HFFc6 (cell line): ENCODE data around the gene TMEM51. TPM values are rescaled to one million over a fixed set of nuclear protein-coding genes. Genes with fewer than 3 reads are reported as not detected.

Experiments used
- DNase-seq: peaks from one replicate; pipeline ENCODE4 v3.0.0-alpha.2; 2018
- H3K27ac Mint-ChIP-seq: 2 replicates; pipeline ENCODE4 v1.8.0; 2020; ENCODE audit warnings: mild to moderate bottlenecking, mixed read lengths
- H3K27me3 Mint-ChIP-seq: 2 replicates; pipeline ENCODE4 v1.8.0; 2021; ENCODE audit warnings: mild to moderate bottlenecking, moderate library complexity, mixed read lengths; ENCODE audit not compliant: insufficient read depth
- H3K36me3 Mint-ChIP-seq: 2 replicates; pipeline ENCODE4 v1.8.0; 2021; ENCODE audit warnings: low read depth, mixed read lengths
- H3K4me1 Mint-ChIP-seq: 2 replicates; pipeline ENCODE4 v1.8.0; 2020; ENCODE audit warnings: low read depth, mixed read lengths
- H3K4me3 Mint-ChIP-seq: 2 replicates; pipeline ENCODE4 v1.8.0; 2020; ENCODE audit warnings: mild to moderate bottlenecking, moderate library complexity, mixed read lengths
- H3K9me3 Mint-ChIP-seq: 2 replicates; pipeline ENCODE4 v1.8.0; 2020; ENCODE audit warnings: mild to moderate bottlenecking, mixed read lengths
- total RNA-seq, 6 experiments: library from RNA; stranded (reverse); fragmentation: NEBNext Ultra II Directional; extraction: Animal tissue kit (Norgen Biotek cat#: 25700); gene quantifications; 2 replicates in 1 of 6; 3 replicates in 5 of 6; pipeline ENCODE4 v1.2.3, GENCODE V29; 2021
- TF ChIP-seq, protein P1 (sequence below): fragments of 200-600 bp; sonication (generic); IDR thresholded peaks from 2 replicates; pipeline ENCODE4 v1.5.0; 2021; ENCODE audit warnings: antibody characterized with exemption, mild to moderate bottlenecking

The TMEM51 gene
- total RNA-seq, 6 experiments from 2014 or later: 4.8 to 6.8 (median 6.6) TPM

DNA sequence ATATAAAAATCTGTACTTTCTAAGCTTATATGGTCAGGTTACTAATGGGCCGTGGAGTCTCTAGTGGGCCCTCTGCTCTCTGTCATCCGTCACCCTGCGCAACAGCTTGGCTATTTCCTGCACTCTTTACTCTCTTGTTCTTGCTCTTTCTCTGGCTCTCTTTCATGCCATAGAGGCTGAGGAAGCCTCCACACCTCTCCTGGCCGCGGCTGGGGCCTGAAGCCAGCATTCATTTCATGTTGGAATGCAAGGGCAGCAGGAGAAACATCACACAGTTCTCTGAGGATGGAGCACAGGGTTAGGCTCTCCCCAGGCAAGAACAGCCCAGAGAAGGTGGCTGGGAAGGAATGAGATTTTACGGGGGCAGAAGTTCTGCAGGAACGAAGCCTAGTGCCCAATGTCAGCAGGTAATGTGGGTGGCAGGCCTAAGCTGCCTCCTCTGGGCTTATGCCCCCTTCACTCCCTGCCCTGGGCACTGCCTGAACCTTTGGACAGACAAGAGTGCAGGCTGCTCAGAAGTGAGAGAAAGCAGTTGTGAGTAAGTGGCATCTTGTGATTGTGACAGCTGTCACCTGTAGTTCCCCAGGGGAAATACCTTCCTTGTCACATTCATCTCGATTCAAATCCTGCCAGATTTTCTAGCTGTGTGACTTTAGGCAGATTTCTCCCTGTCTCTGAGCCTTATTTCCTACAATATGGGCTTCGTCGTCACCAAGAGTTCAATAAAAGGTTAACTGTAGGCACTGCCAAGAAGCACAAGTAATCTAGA, 89.9 kb downstream of the TMEM51 start:
- no peak overlapping the region for H3K27ac Mint-ChIP-seq
- H3K27me3 Mint-ChIP-seq: peaks cover 46% of the 10 kb centered on the region
- peaks cover 32% of the 10 kb centered on the region for H3K4me1 Mint-ChIP-seq
- H3K36me3 Mint-ChIP-seq: no peaks in the 10 kb centered on the region
- H3K4me3 Mint-ChIP-seq: no peak overlapping the region
- H3K9me3 Mint-ChIP-seq: no peaks in the 10 kb centered on the region
- DNase-seq: no peak
- TF ChIP-seq, protein P1, sequence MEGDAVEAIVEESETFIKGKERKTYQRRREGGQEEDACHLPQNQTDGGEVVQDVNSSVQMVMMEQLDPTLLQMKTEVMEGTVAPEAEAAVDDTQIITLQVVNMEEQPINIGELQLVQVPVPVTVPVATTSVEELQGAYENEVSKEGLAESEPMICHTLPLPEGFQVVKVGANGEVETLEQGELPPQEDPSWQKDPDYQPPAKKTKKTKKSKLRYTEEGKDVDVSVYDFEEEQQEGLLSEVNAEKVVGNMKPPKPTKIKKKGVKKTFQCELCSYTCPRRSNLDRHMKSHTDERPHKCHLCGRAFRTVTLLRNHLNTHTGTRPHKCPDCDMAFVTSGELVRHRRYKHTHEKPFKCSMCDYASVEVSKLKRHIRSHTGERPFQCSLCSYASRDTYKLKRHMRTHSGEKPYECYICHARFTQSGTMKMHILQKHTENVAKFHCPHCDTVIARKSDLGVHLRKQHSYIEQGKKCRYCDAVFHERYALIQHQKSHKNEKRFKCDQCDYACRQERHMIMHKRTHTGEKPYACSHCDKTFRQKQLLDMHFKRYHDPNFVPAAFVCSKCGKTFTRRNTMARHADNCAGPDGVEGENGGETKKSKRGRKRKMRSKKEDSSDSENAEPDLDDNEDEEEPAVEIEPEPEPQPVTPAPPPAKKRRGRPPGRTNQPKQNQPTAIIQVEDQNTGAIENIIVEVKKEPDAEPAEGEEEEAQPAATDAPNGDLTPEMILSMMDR: no peak

DNA sequence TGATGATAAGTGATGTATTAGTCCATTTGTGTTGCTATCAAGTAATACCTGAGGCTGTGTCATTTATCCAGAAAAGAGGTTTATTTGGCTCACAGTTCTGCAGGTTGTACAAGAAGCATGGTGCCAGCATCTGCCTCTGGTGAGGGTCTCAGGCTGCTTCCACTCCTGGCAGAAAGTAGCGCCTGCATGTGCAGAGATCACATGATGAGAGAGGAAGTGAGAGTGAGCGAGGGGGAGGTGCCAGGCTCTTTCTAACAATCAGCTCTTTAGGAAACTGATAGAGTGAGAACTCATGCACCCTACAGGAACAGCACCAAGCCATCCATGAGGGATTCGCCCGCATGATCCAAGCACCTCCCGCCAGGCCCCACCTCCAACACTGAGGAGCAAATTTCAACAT, 91.3 kb downstream of the TMEM51 start:
- H3K9me3 Mint-ChIP-seq: no peaks in the 10 kb centered on the region
- no peak overlapping the region for H3K4me3 Mint-ChIP-seq
- DNase-seq: no peak
- H3K27me3 Mint-ChIP-seq: peaks cover 53% of the 10 kb centered on the region
- H3K27ac Mint-ChIP-seq: no peak overlapping the region
- no peaks in the 10 kb centered on the region for H3K36me3 Mint-ChIP-seq
- TF ChIP-seq, protein P1: no peak
- H3K4me1 Mint-ChIP-seq: peaks cover 41% of the 10 kb centered on the region

DNA sequence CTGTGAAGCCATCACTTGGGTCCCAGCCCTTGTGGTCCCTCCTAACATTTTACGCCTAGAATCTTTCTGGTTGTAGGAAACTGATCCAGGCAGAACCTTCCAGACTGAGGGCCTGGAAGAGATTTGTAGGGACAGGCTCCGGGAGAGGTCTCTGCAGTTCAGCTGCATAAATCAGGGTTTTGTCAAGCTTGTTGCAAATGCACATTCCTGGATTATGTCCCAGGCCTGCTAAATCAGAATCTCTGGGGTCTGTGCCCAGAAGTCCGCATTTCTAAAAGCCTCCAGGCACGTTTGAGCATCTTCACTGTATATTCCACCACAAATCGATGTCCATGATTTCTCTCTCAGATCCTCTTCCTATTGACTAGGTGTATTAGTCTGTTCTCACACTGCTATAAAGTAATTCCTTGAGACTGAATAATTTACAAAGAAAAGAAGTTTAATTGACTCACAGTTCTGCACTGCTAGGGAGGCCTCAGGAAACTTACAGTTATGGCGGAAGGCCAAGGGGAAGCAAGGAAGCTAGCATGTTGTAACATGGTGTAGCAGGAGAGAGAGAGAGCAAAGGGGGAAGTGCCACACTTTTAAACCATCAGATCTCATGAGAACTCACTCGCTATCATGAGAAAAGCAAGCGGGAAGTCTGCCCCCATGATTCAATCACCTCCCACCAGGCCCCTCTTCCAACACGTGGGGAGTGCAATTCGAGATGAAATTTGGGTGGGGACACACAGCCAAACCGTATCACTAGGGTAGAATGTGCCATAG, 92.2 kb downstream of the TMEM51 start:
- DNase-seq: no peak
- Mint-ChIP-seq H3K36me3 (no peaks in the 10 kb centered on the region), H3K4me3 (no peak overlapping the region), H3K27me3 (peaks cover 54% of the 10 kb centered on the region), H3K4me1 (peaks cover 41% of the 10 kb centered on the region), H3K27ac (peak overlapping the region; percentile 3; the same call in 1 of the 2 replicates), H3K9me3 (no peaks in the 10 kb centered on the region)
- TF ChIP-seq, protein P1: no peak

DNA sequence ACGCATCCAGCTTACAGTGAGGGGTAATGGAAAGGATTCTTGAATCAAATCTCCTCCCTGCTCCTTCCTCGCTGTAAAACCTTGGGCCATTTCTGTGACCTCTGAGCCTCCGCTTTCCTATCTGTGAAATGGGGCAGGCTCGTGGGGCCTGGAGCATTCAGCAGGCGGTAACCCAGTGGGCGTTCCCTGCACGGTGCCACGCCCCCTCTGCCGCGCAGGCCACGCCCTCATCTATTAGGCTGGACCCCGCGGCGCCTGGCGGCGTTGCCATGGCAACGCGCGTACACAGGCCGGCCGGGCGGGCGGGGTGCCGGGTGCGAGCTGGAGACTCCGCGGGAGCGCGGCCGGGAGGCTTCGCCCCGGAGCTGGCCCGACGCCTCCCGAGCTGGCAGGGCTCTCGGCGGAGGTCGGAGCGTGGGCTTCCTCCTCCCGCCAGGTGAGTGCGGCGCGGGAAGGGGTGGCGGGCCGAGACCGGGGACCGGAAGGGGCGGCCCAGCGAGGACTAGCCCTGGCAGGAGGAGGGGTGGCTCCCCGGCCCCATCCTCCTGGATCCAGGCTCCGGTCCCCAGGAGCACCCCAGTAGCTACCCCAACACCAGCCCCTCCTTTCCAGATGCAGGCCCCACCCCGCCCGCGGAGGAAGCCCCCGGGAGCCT, 93.5 kb downstream of the TMEM51 start, which contains the start of gene FHAD1:
TSS of gene FHAD1 (plus strand) at position 264 of the 655 bp plus-strand sequence. CDS start 4,562 bp downstream, outside the sequence.
- H3K36me3 Mint-ChIP-seq: no peaks in the 10 kb centered on the region
- H3K27me3 Mint-ChIP-seq: peaks cover 56% of the 10 kb centered on the region
- H3K4me1 Mint-ChIP-seq: peaks cover 41% of the 10 kb centered on the region
- no peak within 1 kb of the TSS for H3K27ac Mint-ChIP-seq
- TF ChIP-seq, protein P1: no peak
- peak; percentile 8 for DNase-seq
- H3K4me3 Mint-ChIP-seq: peak within 1 kb of the TSS; percentile 59
- no peaks in the 10 kb centered on the region for H3K9me3 Mint-ChIP-seq

DNA sequence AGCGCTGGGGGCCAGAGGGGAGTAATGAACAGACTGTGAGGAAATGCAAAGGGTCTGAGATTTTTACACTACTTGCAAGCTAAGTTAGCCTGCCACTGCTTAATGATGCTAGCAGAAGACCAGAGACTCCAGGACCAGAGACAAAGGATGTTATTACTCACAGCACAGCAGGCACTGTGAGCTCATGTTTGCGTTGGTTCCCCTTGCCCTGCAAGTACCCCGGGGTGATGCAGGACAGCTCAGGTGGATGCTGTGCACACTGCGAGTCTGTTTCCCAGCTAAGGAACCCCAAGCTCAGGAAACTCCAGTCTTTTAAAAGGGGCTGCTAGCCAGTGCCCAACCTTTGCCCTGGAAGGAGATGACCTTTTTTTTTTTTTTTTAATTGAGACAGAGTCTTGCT, 94.7 kb downstream of the TMEM51 start:
- Mint-ChIP-seq H3K9me3 (no peaks in the 10 kb centered on the region), H3K27me3 (peaks cover 58% of the 10 kb centered on the region), H3K27ac (no peak overlapping the region), H3K4me1 (peaks cover 38% of the 10 kb centered on the region), H3K36me3 (no peaks in the 10 kb centered on the region), H3K4me3 (no peak overlapping the region)
- DNase-seq: no peak
- TF ChIP-seq, protein P1: no peak
